GM21825 (cell line): ENCODE data around the gene ARF5.

Source experiments
- ATAC-seq: cut with Tn5 transposase; IDR thresholded peaks from one replicate; pipeline ENCODE4 v1.9.1; 2021; ENCODE audit warnings: mild to moderate bottlenecking, moderate library complexity; ENCODE audit not compliant: unreplicated experiment

Gene ARF5

DNA sequence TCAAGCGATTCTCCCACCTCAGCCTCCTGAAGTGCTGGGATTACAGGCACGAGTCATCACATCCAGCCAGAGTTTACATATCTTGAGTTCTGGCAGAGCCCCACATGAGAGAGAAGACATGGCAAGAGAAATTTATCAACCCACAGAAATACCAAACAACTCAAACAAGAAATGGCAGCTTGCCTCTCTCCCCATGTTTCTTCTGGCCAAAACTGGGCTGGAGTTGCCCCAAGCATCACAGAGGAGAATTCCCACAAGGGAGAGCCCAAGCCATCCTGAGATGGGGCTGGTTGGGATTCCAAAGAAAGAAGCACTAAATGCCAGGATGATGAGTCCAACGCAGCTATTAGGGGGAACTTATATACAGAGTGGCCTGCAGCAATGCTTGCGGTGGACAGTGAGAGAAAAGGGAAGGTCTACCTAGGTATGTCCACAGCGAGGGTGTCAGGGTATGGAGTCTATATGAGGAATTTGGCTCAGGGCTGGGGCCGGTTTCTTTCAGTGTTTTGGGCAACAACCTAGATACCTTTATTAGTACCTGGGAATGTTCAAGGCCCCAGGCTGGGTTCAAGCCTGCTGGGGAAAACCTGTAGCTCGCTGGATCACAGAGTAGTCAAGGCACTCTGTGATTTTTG is 44.2 kb downstream of the ARF5 start:
- ATAC-seq, result no peak

DNA sequence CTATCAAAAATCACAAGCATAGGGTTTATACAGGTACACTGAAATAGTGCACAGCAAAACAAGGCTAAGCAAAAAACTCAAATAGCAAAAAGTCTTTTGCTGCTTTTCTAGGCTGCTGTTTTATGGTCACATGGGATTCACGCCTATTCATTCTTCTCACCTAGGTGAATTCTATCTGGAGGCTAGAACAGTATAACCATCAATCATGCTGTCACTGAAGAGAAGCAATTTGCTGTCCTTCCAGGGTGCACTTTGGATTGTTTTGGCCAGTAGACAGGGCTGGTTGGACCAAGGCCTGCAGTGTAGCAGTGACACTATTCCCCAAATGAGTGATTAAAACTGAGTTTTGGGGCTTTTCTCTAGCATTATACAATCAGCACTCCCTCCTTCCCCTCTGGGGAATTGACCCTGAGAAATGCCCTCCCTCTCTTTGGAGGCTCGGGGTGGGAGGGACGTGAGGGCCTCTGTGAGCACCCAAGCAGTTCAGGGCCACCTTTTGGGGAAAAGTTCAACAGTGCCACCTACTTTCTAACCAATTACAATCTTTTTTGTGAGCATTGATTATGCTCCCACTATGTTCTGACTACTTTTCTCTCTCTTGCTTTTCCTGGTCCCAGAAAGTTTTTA is 47.6 kb downstream of the ARF5 start:
- no peak for ATAC-seq

DNA sequence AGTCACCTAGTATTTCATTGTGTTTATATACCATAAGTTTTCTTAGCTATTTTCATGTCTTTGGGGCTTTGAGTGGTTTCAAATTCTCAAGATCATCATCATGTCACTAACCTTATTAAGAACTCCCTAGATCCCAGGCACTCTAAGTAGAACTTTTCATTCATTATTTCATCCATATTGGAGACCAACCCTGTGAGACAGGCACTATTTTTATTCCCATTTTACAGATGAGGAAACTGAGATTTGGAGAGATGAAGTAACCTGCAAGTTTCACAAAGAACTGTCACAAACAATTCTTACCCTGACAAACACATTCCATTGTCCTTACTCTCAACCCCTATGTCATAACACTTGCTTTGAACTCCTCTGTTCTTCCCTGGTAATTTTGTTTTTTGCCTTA is 50.0 kb downstream of the ARF5 start:
- no peak for ATAC-seq
